HepG2 (cell line): ENCODE results near the gene GATAD2B. TPM values are rescaled to one million over a fixed set of nuclear protein-coding genes. Genes with fewer than 3 reads are reported as not detected.
A peak's percentile ranks its signal among the peaks of the same experiment; 100 is the strongest.

Experiments used
- AGO2 ChIP-seq: fragments of 200-400 bp; formaldehyde crosslinking; optimal IDR thresholded peaks from 2 replicates; pipeline ENCODE3; 2017; ENCODE audit warnings: mild to moderate bottlenecking, low read depth, low read length, moderate library complexity
- CBX2 ChIP-seq, 2 experiments: fragments of 200-600 bp in 1 of 2; sonication (generic); formaldehyde crosslinking in 1 of 2; IDR thresholded peaks; 2 replicates each; pipeline versions ENCODE4 v1.7.0 to v1.8.1; 2018 to 2022; ENCODE audit warnings: low read depth in 2 of 2, low read length in 1 of 2, mild to moderate bottlenecking in 1 of 2, missing genetic modification reagents in 1 of 2
- CHCHD3 ChIP-seq: sonication (generic); formaldehyde crosslinking; IDR thresholded peaks from 2 replicates; pipeline ENCODE4 v1.8.0; 2022; ENCODE audit warnings: mild to moderate bottlenecking, missing genetic modification reagents, moderate library complexity
- CREB3 ChIP-seq: sonication (generic); formaldehyde crosslinking; IDR thresholded peaks from 2 replicates; pipeline ENCODE4 v1.5.0; 2020; ENCODE audit warnings: missing genetic modification reagents
- ERF ChIP-seq: IDR thresholded peaks from 2 replicates; pipeline ENCODE4 v1.6.1; 2018; ENCODE audit warnings: missing biosample characterization, missing genetic modification reagents
- ETV6 ChIP-seq: sonication (generic); formaldehyde crosslinking; conservative IDR thresholded peaks from 2 replicates; pipeline ENCODE4 v1.4.0; 2020; ENCODE audit warnings: missing genetic modification reagents
- FOSL1 ChIP-seq: sonication (generic); formaldehyde crosslinking; IDR thresholded peaks from 2 replicates; pipeline ENCODE4 v1.9.0; 2021; ENCODE audit warnings: missing genetic modification reagents, borderline replicate concordance
- FOXC1 ChIP-seq: sonication (generic); formaldehyde crosslinking; IDR thresholded peaks from 2 replicates; pipeline ENCODE4 v1.8.0; 2022; ENCODE audit warnings: mild to moderate bottlenecking, missing genetic modification reagents, borderline replicate concordance
- KLF12 ChIP-seq: sonication (generic); formaldehyde crosslinking; IDR thresholded peaks from 2 replicates; pipeline ENCODE4 v1.4.0; 2020; ENCODE audit warnings: missing genetic modification reagents, borderline replicate concordance
- MIER2 ChIP-seq: IDR thresholded peaks from 2 replicates; pipeline ENCODE4 v1.6.1; 2016; ENCODE audit warnings: missing biosample characterization, missing genetic modification reagents
- MLLT10 ChIP-seq: sonication (generic); formaldehyde crosslinking; IDR thresholded peaks from 2 replicates; pipeline ENCODE4 v1.4.0; 2020; ENCODE audit warnings: missing genetic modification reagents
- MLXIP ChIP-seq: sonication (generic); formaldehyde crosslinking; IDR thresholded peaks from 2 replicates; pipeline ENCODE4 v1.9.0; 2021; ENCODE audit warnings: missing genetic modification reagents, borderline replicate concordance
- RAD21 ChIP-seq: fragments of 450-650 bp; formaldehyde crosslinking; IDR thresholded peaks from 2 replicates; pipeline ENCODE4 v1.5.0; 2020; ENCODE audit warnings: mild to moderate bottlenecking
- RCOR2 ChIP-seq: IDR thresholded peaks from 2 replicates; pipeline ENCODE4 v1.6.1; 2016; ENCODE audit warnings: missing biosample characterization, missing genetic modification reagents
- SIX4 ChIP-seq: sonication (generic); formaldehyde crosslinking; IDR thresholded peaks from 2 replicates; pipeline ENCODE4 v1.4.0; 2020; ENCODE audit warnings: missing genetic modification reagents
- SMAD3 ChIP-seq: sonication (generic); formaldehyde crosslinking; IDR thresholded peaks from 2 replicates; pipeline ENCODE4 v1.4.0; 2020; ENCODE audit warnings: missing genetic modification reagents
- SMYD3 ChIP-seq: sonication (generic); formaldehyde crosslinking; IDR thresholded peaks from 2 replicates; pipeline ENCODE4 v1.8.1; 2023; ENCODE audit warnings: mild to moderate bottlenecking, missing genetic modification reagents
- TEAD2 ChIP-seq: sonication (generic); formaldehyde crosslinking; IDR thresholded peaks from 2 replicates; pipeline ENCODE4 v1.9.0; 2021; ENCODE audit warnings: missing genetic modification reagents
- THAP11 ChIP-seq: IDR thresholded peaks from 2 replicates; pipeline ENCODE4 v1.6.1; 2016; ENCODE audit warnings: missing biosample characterization, missing genetic modification reagents
- THAP8 ChIP-seq: sonication (generic); formaldehyde crosslinking; IDR thresholded peaks from 2 replicates; pipeline ENCODE4 v1.5.1; 2020; ENCODE audit warnings: missing genetic modification reagents, mild to moderate bottlenecking, borderline replicate concordance
- ZNF496 ChIP-seq: sonication (generic); formaldehyde crosslinking; IDR thresholded peaks from 2 replicates; pipeline ENCODE4 v1.8.1; 2023; ENCODE audit warnings: mild to moderate bottlenecking, moderate library complexity, missing genetic modification reagents; ENCODE audit not compliant: insufficient replicate concordance
- ZNF589 ChIP-seq: sonication (generic); formaldehyde crosslinking; conservative IDR thresholded peaks from 2 replicates; pipeline ENCODE4 v1.8.0; 2022; ENCODE audit warnings: mild to moderate bottlenecking, moderate library complexity, missing genetic modification reagents
- ZNF607 ChIP-seq: sonication (generic); formaldehyde crosslinking; IDR thresholded peaks from 2 replicates; pipeline ENCODE4 v1.5.1; 2020; ENCODE audit warnings: missing genetic modification reagents, mild to moderate bottlenecking, borderline replicate concordance
- ZNF615 ChIP-seq: sonication (generic); formaldehyde crosslinking; IDR thresholded peaks from 2 replicates; pipeline ENCODE4 v1.5.0; 2020; ENCODE audit warnings: mild to moderate bottlenecking, missing genetic modification reagents, borderline replicate concordance
- ZNF746 ChIP-seq: sonication (generic); formaldehyde crosslinking; IDR thresholded peaks from 2 replicates; pipeline ENCODE4 v1.8.0; 2022; ENCODE audit warnings: mild to moderate bottlenecking, missing genetic modification reagents
- ZNF788 ChIP-seq: sonication (generic); formaldehyde crosslinking; IDR thresholded peaks from 2 replicates; pipeline ENCODE4 v1.5.0; 2020; ENCODE audit warnings: mild to moderate bottlenecking, missing genetic modification reagents, borderline replicate concordance
- polyA plus RNA-seq, 8 experiments: library from polyadenylated mRNA; depleted of rRNA in 3 of 8; stranded (reverse) in 7 of 8; unstranded in 1 of 8; fragments of >200 nt; fragmentation: Illumina TruSeq in 4 of 8; extraction: Trizol in 4 of 8; gene quantifications; 2 replicates each; pipeline versions ENCODE4 v1.2.1 to v1.2.3, GENCODE V29; 2011 to 2016; ENCODE audit warnings: low read depth in 4 of 8, missing spikeins in 1 of 8, mixed read lengths in 1 of 8; ENCODE audit not compliant: insufficient read depth in 1 of 8
- total RNA-seq, 5 experiments: library from RNA; depleted of rRNA; stranded (reverse); fragments of >200 nt; fragmentation: Illumina TruSeq; extraction: Trizol; gene quantifications; 2 replicates each; pipeline ENCODE4 v1.2.3, GENCODE V29; 2016; ENCODE audit warnings: low read depth in 1 of 5

Gene GATAD2B
- total and polyA plus RNA-seq, 2 of the 13 experiments (the other 11 are each of a cell fraction or from before 2014, with no cell fraction given), result 3.2 to 5.2 TPM

DNA sequence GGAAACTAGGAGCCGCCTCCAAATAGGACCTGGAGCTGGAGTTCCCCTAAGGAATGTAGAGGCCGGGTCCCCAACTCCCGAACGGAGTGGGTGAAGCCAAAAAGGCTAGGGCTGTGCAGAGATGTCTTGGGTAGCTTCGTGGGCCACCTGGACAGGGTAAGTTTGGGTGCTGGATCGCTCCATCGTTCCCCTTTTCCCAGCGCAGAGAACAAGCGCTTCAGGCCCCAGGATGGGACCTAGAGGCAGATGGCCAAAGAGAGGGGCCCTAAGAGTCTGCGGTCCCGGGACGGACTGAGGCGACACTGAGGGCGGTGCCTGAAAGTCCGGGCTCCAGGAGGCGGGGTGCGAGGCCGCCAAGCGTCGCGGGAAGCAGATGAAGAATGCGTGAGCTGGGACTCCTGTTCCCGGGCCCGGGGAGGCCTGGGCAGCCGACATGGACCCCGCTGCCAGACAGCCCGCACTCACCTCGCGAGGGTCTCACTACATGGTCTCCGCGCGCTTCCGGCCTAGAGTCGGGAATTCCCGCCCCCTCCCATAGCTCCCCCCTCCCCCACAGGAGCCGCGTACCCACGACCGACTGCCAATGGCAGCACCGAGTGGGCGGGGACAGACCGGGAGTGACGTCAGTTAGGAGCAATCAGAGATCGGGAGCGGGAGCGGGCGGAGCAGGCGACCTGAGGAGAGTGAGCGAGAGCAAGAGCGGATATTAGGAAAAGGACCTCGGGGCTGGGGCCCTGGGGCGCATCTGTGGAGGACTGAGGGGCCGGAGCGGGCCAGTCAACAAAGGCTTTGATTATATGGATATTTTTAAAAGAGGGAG is 40.5 kb upstream of the GATAD2B start, which contains the start of gene SLC39A1 (continued):
- TF ChIP-seq THAP8 (CRISPR knock-in tag), result no peak
- TF ChIP-seq AGO2, result peak; percentile 46
- peak; percentile 14; the same call in 1 of the 2 replicates for TF ChIP-seq SMAD3 (CRISPR knock-in tag)
- TF ChIP-seq FOXC1 (CRISPR knock-in tag), result no peak; the same call in 1 of the 2 replicates
- TF ChIP-seq SMYD3 (CRISPR knock-in tag), result no peak
- TF ChIP-seq MIER2 (CRISPR knock-in tag), result no peak
- TF ChIP-seq CHCHD3 (CRISPR knock-in tag), result no peak
- TF ChIP-seq MLLT10 (CRISPR knock-in tag), result no peak
- TF ChIP-seq ZNF607 (CRISPR knock-in tag), result peak; percentile 60; the same call in 1 of the 2 replicates
- no peak for TF ChIP-seq SIX4 (CRISPR knock-in tag)
- no peak for TF ChIP-seq ZNF589 (CRISPR knock-in tag)
- TF ChIP-seq ETV6, result no peak
- TF ChIP-seq ZNF746, result no peak
- no peak for TF ChIP-seq ZNF615 (CRISPR knock-in tag)
- peak; percentile 92; the same call in 1 of the 2 replicates for TF ChIP-seq KLF12 (CRISPR knock-in tag)
- TF ChIP-seq RAD21 (CRISPR knock-in tag), result peak; percentile 15; the same call in 1 of the 2 replicates
- no peak for TF ChIP-seq MLXIP (CRISPR knock-in tag)
- no peak for TF ChIP-seq ZNF496 (CRISPR knock-in tag)
- no peak for TF ChIP-seq ERF (CRISPR knock-in tag)
- no peak for TF ChIP-seq TEAD2 (CRISPR knock-in tag)
- TF ChIP-seq ZNF788, result 0 out of 2 replicates have a peak, but pooled peaks have one; percentile 35
- TF ChIP-seq CREB3 (CRISPR knock-in tag), result no peak
- no peak for TF ChIP-seq CBX2 (IDR thresholded peaks at IDR 0.05; ENCODE audit: low read depth, low read length)
- TF ChIP-seq CBX2 (CRISPR knock-in tag; IDR thresholded peaks at IDR 0.05; ENCODE audit: low read depth), result no peak
- TF ChIP-seq FOSL1 (CRISPR knock-in tag), result no peak
- TF ChIP-seq RCOR2 (CRISPR knock-in tag), result no peak
- peak; percentile 85 for TF ChIP-seq THAP11
